GM19025 (cell line): ENCODE measurements around the gene RXRA.

Source experiments
- ATAC-seq: cut with Tn5 transposase; IDR thresholded peaks from one replicate; pipeline ENCODE4 v1.9.1; 2021; ENCODE audit warnings: mild to moderate bottlenecking, low read depth, moderate library complexity; ENCODE audit not compliant: unreplicated experiment

Gene RXRA

DNA sequence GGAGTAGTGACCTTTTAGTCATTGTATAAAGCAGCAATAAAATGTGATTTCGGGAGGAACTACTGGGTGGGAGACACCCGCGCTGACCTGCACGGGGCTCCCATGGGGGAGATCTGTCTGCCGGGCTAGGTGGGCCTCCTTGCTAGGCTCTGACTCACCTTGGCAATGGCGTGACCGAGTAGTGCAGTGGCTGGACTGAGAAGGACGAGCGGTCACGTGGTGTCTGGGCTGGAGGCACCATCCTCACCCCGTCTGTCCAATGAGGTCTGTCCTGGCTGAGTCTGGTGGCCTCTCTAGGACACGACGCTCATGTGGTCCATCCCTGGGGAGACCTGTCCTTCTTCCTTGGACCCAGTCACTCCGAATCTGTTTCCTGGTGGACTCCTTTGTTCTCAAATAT is 151.7 kb downstream of the RXRA start:
- no peak for ATAC-seq

DNA sequence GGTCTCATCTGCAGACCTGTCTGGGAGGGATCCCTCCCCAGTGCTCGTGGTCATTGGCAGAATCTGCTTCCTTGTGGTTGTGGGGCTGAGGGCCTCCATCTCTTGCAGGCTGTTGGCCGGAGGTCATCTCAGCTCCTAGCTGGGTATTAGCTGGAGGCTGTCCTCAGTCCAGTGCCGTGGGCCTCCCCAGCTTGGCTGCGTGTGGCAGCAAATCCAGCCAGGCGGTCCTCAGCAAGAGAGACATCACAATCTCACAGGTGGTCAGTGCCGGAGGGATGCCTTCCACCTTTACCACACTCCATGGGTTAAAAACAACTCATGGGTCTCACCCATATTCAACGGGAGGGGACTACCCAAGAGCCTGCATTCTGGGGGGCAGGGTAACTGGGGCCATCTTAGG is 155.5 kb downstream of the RXRA start:
- no peak for ATAC-seq

DNA sequence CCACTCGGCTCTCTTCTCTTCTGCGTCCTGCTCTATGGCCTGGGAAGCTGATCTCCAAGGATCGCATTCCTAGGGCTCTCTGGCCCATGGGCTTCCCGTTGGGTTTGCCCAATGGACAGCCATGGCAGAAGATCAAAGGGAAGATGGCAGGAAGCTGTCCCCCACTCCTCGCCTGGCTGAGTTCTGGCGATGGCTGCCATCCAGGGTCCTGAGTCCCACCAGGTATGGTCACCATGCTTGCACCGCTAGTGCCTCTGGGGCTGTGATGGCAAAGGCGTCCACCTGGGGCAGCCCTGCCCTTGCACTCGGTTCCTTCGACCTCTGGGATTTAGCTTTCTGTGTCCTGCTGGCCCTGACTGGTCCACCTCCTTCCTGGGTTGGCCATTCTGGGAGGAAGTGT is 156.0 kb downstream of the RXRA start:
- ATAC-seq = no peak

DNA sequence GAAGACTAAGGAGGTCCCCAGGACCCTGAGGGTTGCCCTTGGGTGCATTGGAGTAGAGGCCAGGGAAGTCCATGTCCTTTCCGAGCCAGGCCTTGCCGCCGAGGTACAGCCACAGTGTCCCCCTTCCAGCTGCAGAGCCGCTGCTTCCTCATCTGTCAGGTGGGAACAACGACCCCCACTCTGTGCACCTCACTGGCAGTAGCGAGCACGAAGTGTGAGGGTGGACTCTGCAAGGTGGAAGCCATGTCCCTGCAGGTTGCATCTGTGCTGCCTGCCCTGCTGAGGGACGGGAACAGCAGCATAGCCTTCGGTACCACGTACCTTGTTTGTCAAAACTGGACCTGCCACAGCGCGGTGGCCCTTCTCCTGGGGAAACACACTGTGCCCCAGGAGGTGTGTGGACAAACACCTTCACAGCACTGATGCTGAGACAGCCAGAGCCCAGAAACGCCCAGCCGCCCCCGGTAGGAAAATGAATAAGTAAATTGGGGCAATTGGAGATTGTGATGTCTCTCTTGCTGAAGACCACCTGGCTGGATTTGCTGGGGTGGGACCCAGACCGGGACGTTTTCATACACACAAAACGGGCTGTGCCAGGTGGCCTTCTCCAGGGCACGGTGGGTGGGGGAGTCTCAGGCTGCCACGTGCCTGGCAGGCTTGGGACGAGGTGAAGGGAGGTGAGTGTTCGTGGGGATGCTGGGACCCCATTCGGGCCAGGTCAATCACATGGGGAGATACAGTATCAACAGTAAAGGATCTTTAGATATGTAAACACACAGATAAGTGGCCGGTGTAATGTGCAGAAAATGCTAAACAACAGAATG is 157.3 kb downstream of the RXRA start:
- ATAC-seq = no peak

DNA sequence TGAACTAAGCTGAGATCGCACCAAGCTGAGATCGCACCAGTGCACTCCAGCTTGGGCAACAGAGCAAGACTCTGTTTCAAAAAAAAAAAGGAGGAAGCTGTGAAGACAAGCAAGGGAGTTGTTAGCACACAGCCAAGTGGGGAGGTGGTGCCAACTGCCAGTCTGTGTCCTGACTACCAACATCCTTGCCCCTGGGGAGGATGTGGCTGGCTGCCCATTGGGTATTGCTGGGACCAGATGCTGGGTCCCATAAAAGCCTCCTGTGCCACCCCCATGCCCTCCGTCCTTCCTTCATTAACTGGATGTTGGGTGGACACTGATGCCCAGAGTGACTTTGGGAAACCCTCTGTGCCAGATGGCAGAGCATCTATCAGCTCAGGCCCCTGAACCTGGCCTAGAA is 158.2 kb downstream of the RXRA start:
- no peak for ATAC-seq

GRCh38 chr9:134485653-134486052 is 159.4 kb downstream of the RXRA start:
- no peak for ATAC-seq

DNA sequence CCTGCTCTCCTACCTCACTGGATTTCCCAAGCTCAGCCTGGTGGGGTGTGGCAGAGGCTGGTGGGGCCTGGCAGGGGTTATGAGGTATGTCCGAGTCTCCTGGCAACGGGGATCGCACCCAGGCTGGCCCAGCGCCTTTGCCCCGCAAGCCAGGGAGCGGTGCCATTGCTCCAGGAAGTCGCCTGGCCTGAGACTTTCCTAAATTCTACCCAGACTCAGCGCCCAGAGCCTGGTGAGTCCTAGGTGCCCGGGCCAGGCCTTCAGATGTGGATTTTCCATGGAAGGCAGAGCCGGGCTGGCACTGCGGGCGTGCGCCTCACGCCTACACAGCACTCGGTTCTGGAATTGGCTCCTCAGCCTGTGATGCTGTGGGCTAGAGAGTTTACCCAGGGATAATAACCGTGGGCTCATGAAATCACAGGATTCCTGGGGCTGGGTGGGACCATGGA is 159.9 kb downstream of the RXRA start:
- no peak for ATAC-seq

DNA sequence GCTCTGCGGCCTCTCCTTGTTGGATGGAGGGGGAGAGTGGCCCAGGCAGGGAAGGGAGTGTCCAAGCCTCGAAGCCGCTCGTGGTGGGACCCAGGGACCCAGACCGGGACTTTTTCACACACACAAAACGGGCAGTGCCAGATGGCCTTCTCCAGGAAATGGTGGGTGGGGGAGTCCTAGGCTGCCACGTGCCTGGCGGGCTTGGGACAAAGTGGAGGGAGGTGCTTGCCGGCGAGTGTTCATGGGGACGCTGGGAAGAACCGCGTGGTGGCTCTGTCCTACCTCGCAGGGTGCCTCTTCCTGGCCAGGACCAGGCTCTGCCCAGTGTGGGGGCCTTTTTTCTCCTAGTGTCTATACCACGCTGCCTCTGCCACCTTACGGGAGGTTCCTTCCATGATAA is 160.3 kb downstream of the RXRA start:
- no peak for ATAC-seq
